ENCODE measurements around the gene MAP6.

MAP6 gene

GRCh38 chr11:75706260-75706729 lies 37.5 kb upstream of the MAP6 start (continued):
- TF ChIP-seq POU6F1 (CRISPR knock-in tag; IDR thresholded peaks at IDR 0.05; ENCODE audit: borderline replicate concordance, low read depth) (no peak), GLIS3 (CRISPR knock-in tag; IDR thresholded peaks at IDR 0.05) (no peak), TSHZ2 (CRISPR knock-in tag; IDR thresholded peaks at IDR 0.05) (no peak), PPARA (CRISPR knock-in tag; IDR thresholded peaks at IDR 0.05; ENCODE audit: borderline replicate concordance) (no peak)

GRCh38 chr11:75705541-75705940 lies 36.7 kb upstream of the MAP6 start:
- no peak for TF ChIP-seq ZNF8 (CRISPR knock-in tag; IDR thresholded peaks at IDR 0.05)
- no peak for TF ChIP-seq ZNF565 (CRISPR knock-in tag; conservative IDR thresholded peaks at IDR 0.05; ENCODE audit: low read depth)
- no peak for TF ChIP-seq SNAI2 (CRISPR knock-in tag; IDR thresholded peaks at IDR 0.05)
- TF ChIP-seq GLIS3 (CRISPR knock-in tag; IDR thresholded peaks at IDR 0.05): no peak
- TF ChIP-seq CSRNP3 (CRISPR knock-in tag; IDR thresholded peaks at IDR 0.05): no peak
- no peak for TF ChIP-seq PATZ1 (CRISPR knock-in tag; IDR thresholded peaks at IDR 0.05; ENCODE audit: borderline replicate concordance)
- no peak for TF ChIP-seq ZFP3 (CRISPR knock-in tag; IDR thresholded peaks at IDR 0.05)
- no peak for TF ChIP-seq ISL1 (CRISPR knock-in tag; IDR thresholded peaks at IDR 0.05)
- TF ChIP-seq ESRRG (CRISPR knock-in tag; IDR thresholded peaks at IDR 0.05): no peak
- no peak for TF ChIP-seq CSDC2 (CRISPR knock-in tag; IDR thresholded peaks at IDR 0.05)
- no peak for TF ChIP-seq CREB5 (CRISPR knock-in tag; IDR thresholded peaks at IDR 0.05; ENCODE audit: low read depth)
- no peak for TF ChIP-seq ZNF70 (CRISPR knock-in tag; IDR thresholded peaks at IDR 0.05)
- no peak for TF ChIP-seq TOX (CRISPR knock-in tag; IDR thresholded peaks at IDR 0.05; ENCODE audit: borderline replicate concordance)
- TF ChIP-seq RARB (CRISPR knock-in tag; IDR thresholded peaks at IDR 0.05): no peak
- no peak for TF ChIP-seq ZFP30 (CRISPR knock-in tag; IDR thresholded peaks at IDR 0.05)
- no peak for TF ChIP-seq TCF4 (CRISPR knock-in tag; IDR thresholded peaks at IDR 0.05; ENCODE audit: borderline replicate concordance)
- no peak for ATAC-seq

GRCh38 chr11:75703695-75704237 lies 34.9 kb upstream of the MAP6 start:
- no peak for ATAC-seq

GRCh38 chr11:75700940-75701339 lies 32.1 kb upstream of the MAP6 start:
- no peak for ATAC-seq
- TF ChIP-seq ZFP30 (CRISPR knock-in tag; IDR thresholded peaks at IDR 0.05) (no peak), ZNF565 (CRISPR knock-in tag; conservative IDR thresholded peaks at IDR 0.05; ENCODE audit: low read depth) (no peak), PATZ1 (CRISPR knock-in tag; IDR thresholded peaks at IDR 0.05; ENCODE audit: borderline replicate concordance) (no peak), TOX (CRISPR knock-in tag; IDR thresholded peaks at IDR 0.05; ENCODE audit: borderline replicate concordance) (no peak), OSR1 (CRISPR knock-in tag; IDR thresholded peaks at IDR 0.05) (no peak), SNAI2 (CRISPR knock-in tag; IDR thresholded peaks at IDR 0.05) (no peak), ZNF70 (CRISPR knock-in tag; IDR thresholded peaks at IDR 0.05) (no peak), CSDC2 (CRISPR knock-in tag; IDR thresholded peaks at IDR 0.05) (no peak), ZC3H10 (CRISPR knock-in tag; IDR thresholded peaks at IDR 0.05) (no peak), ZNF8 (CRISPR knock-in tag; IDR thresholded peaks at IDR 0.05) (no peak), ZFP3 (CRISPR knock-in tag; IDR thresholded peaks at IDR 0.05) (no peak), TCF4 (CRISPR knock-in tag; IDR thresholded peaks at IDR 0.05; ENCODE audit: borderline replicate concordance) (no peak), ARNTL (CRISPR knock-in tag; IDR thresholded peaks at IDR 0.05; ENCODE audit: borderline replicate concordance, low read depth) (no peak), CSRNP3 (CRISPR knock-in tag; IDR thresholded peaks at IDR 0.05) (no peak), PPARA (CRISPR knock-in tag; IDR thresholded peaks at IDR 0.05; ENCODE audit: borderline replicate concordance) (no peak), ESRRG (CRISPR knock-in tag; IDR thresholded peaks at IDR 0.05) (no peak), ISL1 (CRISPR knock-in tag; IDR thresholded peaks at IDR 0.05) (no peak)

More at GRCh38 chr11:75703695-75704237, 34.9 kb upstream of the MAP6 start:
- no peak for TF ChIP-seq TCF4 (CRISPR knock-in tag; IDR thresholded peaks at IDR 0.05; ENCODE audit: borderline replicate concordance)

All from SK-N-SH treated with all-trans-retinoic acid at 6 μM for 48 hours (cell line).